ENCODE measurements around the gene MPP2.

- TF ChIP-seq EGR1 (IDR thresholded peaks at IDR 0.05; ENCODE audit: low read depth in 2 of 2) = no peak
- no peak for TF ChIP-seq CTCF (IDR thresholded peaks at IDR 0.05; ENCODE audit: low read depth, low read length, missing input control)
- no peak for TF ChIP-seq TAF1 (conservative IDR thresholded peaks at IDR 0.05)
- no peak for TF ChIP-seq REST (IDR thresholded peaks at IDR 0.05)
- no peak for TF ChIP-seq MAX (IDR thresholded peaks at IDR 0.05)
- no peak for TF ChIP-seq SP1 (IDR thresholded peaks at IDR 0.05)
- no peak for TF ChIP-seq FOXA1 (IDR thresholded peaks at IDR 0.05)
- no peak for TF ChIP-seq RAD21 (IDR thresholded peaks at IDR 0.05)
- TF ChIP-seq ZBTB33 (IDR thresholded peaks at IDR 0.05) = no peak
- TF ChIP-seq YY1 (IDR thresholded peaks at IDR 0.05) = no peak
- TF ChIP-seq JUND (IDR thresholded peaks at IDR 0.05) = no peak
- no peak for TF ChIP-seq ATF3 (IDR thresholded peaks at IDR 0.05)
- TF ChIP-seq GABPA (IDR thresholded peaks at IDR 0.05 in 1 of 2, conservative IDR thresholded peaks at IDR 0.05 in 1 of 2) = no peak
Observed at GRCh38 chr17:43916385-43916784, 9.0 kb upstream of the MPP2 start.

Data from liver (tissue), 3 donors.